Chondrocyte (in vitro differentiated cells): ENCODE results near the gene SLC35E2B. TPM values are rescaled to one million over a fixed set of nuclear protein-coding genes. Genes with fewer than 3 reads are reported as not detected.

Experiments
- DNase-seq: peaks from one replicate; pipeline ENCODE4 v3.0.0; 2021; ENCODE audit warnings: mixed read lengths, low spot score
- H3K27ac Mint-ChIP-seq: one replicate; pipeline ENCODE4 v1.8.0; 2021; ENCODE audit warnings: mild to moderate bottlenecking, moderate library complexity, mixed read lengths; ENCODE audit not compliant: unreplicated experiment
- H3K27me3 Mint-ChIP-seq: 2 replicates; pipeline ENCODE4 v1.8.0; 2021; ENCODE audit warnings: low read depth, mixed read lengths
- H3K36me3 Mint-ChIP-seq: 2 replicates; pipeline ENCODE4 v1.8.0; 2021; ENCODE audit warnings: low read depth, mixed read lengths
- H3K4me1 Mint-ChIP-seq: 2 replicates; pipeline ENCODE4 v1.8.0; 2021; ENCODE audit warnings: low read depth, mild to moderate bottlenecking, mixed read lengths
- H3K4me3 Mint-ChIP-seq: one replicate; pipeline ENCODE4 v1.8.0; 2021; ENCODE audit warnings: mild to moderate bottlenecking, moderate library complexity, mixed read lengths; ENCODE audit not compliant: unreplicated experiment
- H3K9me3 Mint-ChIP-seq: 2 replicates; pipeline ENCODE4 v1.8.0; 2021; ENCODE audit warnings: low read depth, mixed read lengths
- total RNA-seq: library from RNA; stranded (reverse); gene quantifications from 3 replicates; pipeline ENCODE4 v1.2.1, GENCODE V29; 2021
- TF ChIP-seq, protein P1 (sequence below): fragments of 200-600 bp; sonication (generic); IDR thresholded peaks from 2 replicates; pipeline ENCODE4 v1.5.0; 2021; ENCODE audit warnings: antibody characterized with exemption, mild to moderate bottlenecking, moderate library complexity

Gene SLC35E2B
- total RNA-seq, 1 donor from 2014 or later: 51.6 TPM

DNA sequence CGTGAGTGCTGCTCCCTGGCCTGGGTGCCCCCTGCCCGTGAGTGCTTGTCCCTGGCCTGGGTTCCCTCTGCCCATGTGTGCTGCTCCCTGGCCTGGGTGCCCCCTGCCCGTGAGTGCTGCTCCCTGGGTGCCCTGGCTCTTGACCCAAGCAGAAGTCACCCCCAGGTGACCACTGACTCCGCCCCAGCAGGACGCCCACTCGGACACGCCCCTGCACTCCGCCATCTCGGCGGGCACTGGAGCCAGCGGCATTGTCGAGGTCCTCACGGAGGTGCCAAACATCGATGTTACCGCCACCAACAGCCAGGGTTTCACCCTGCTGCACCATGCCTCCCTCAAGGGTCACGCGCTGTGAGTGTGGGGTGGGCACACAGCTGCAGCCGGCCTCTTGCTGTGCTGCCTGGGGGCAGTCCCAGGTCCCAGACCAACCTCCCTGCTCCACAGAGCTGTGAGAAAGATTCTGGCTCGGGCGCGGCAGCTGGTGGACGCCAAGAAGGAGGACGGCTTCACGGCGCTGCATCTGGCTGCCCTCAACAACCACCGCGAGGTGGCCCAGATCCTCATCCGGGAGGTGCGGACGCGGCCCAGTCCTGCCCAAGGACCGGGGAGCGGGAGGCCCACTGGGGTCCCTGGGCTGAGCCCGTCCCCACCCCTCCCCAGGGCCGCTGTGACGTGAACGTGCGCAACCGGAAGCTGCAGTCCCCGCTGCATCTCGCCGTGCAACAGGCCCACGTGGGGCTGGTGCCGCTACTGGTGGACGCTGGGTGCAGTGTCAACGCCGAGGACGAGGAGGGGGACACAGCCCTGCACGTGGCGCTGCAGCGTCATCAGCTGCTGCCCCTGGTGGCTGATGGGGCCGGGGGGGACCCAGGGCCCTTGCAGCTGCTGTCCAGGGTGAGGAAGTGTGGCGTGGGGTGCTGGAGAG, 64.5 kb downstream of the SLC35E2B start:
- no peaks in the 10 kb centered on the region for H3K4me1 Mint-ChIP-seq
- H3K36me3 Mint-ChIP-seq: no peaks in the 10 kb centered on the region
- H3K4me3 Mint-ChIP-seq: no peak overlapping the region
- TF ChIP-seq, protein P1, sequence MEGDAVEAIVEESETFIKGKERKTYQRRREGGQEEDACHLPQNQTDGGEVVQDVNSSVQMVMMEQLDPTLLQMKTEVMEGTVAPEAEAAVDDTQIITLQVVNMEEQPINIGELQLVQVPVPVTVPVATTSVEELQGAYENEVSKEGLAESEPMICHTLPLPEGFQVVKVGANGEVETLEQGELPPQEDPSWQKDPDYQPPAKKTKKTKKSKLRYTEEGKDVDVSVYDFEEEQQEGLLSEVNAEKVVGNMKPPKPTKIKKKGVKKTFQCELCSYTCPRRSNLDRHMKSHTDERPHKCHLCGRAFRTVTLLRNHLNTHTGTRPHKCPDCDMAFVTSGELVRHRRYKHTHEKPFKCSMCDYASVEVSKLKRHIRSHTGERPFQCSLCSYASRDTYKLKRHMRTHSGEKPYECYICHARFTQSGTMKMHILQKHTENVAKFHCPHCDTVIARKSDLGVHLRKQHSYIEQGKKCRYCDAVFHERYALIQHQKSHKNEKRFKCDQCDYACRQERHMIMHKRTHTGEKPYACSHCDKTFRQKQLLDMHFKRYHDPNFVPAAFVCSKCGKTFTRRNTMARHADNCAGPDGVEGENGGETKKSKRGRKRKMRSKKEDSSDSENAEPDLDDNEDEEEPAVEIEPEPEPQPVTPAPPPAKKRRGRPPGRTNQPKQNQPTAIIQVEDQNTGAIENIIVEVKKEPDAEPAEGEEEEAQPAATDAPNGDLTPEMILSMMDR: no peak
- H3K27me3 Mint-ChIP-seq: no peaks in the 10 kb centered on the region
- peak; percentile 92 for DNase-seq
- H3K27ac Mint-ChIP-seq: no peak overlapping the region
- no peaks in the 10 kb centered on the region for H3K9me3 Mint-ChIP-seq

DNA sequence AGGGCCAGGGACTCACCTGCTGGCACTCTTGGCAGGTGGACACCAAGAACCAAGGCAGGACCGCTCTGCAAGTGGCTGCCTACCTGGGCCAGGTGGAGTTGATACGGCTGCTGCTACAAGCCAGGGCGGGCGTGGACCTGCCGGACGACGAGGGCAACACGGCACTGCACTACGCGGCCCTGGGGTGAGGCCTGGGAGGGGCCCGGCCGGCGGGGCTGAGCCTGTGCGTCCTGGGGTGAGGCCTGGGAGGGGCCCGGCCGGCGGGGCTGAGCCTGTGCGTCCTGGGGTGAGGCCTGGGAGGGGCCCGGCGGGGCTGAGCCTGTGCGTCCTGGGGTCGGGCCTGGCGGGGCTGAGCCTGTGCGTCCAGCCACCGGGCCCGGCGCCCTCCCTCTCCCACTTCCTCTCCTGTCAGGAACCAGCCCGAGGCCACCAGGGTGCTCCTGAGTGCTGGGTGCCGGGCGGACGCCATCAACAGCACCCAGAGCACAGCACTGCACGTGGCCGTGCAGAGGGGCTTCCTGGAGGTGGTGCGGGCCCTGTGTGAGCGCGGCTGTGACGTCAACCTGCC, 65.2 kb downstream of the SLC35E2B start:
- TF ChIP-seq, protein P1: no peak
- Mint-ChIP-seq H3K9me3 (no peaks in the 10 kb centered on the region), H3K27ac (no peak overlapping the region), H3K4me3 (no peak overlapping the region), H3K36me3 (no peaks in the 10 kb centered on the region), H3K4me1 (no peaks in the 10 kb centered on the region), H3K27me3 (no peaks in the 10 kb centered on the region)
- DNase-seq: no peak

DNA sequence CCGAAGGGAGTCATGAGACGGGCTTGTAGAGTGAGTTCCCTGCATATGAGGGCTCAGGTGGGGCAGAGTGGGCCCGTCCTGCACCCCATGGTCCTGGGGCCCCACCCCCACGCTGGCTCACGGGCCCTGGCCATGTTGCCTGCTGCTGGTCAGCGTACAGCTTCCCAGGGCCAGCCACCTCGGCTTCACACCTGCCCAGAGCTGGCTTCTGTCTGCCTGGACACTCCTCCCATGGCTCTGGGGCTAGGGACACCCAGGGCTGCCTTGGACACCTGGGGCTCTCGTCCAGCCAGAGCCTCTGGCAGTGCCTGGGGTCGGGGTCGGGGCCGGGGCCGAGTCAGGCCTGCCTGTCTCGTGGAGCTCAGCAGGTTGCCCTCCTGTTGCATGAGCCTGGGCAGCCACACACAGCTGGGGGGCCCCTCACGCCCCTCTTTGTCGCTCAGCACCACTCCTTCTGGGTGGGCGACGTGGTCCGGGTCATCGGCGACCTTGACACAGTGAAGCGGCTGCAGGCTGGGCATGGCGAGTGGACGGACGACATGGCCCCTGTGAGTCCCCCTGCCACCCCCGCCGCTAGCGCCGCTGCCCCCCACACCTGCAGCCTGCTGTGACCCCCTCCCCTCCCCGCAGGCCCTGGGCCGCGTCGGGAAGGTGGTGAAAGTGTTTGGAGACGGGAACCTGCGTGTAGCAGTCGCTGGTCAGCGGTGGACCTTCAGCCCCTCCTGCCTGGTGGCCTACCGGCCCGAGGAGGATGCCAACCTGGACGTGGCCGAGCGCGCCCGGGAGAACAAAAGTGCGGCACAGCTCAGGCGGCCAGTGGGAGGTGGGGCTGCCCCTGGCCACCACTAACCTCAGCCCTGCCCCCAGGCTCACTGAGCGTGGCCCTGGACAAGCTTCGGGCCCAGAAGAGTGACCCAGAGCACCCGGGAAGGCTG, 66.1 kb downstream of the SLC35E2B start:
- H3K9me3 Mint-ChIP-seq: no peaks in the 10 kb centered on the region
- no peaks in the 10 kb centered on the region for H3K36me3 Mint-ChIP-seq
- DNase-seq: peak; percentile 91
- TF ChIP-seq, protein P1: no peak
- H3K27ac Mint-ChIP-seq: no peak overlapping the region
- no peaks in the 10 kb centered on the region for H3K27me3 Mint-ChIP-seq
- H3K4me1 Mint-ChIP-seq: peaks cover 2% of the 10 kb centered on the region
- H3K4me3 Mint-ChIP-seq: no peak overlapping the region

DNA sequence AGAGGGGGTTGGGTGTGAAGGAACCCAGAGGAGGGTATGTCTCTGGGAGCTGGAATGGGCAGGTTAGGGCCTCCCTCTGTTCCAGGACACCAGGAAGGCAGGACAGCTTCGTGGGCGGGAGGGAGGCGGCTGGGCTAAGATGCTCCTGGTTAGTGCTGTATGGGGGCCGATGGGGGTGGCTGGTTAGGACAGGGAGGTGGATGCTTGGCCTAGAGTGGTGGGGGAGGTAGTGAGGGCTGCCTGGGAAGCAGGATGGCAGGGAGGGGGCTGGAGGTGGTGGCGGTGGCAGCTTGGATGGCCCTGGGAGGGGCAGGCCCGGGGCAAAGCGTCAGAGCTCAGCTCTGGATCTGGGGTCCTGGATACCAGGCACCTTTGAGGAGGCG, 66.8 kb downstream of the SLC35E2B start:
- no peaks in the 10 kb centered on the region for H3K36me3 Mint-ChIP-seq
- TF ChIP-seq, protein P1: no peak
- peaks cover 2% of the 10 kb centered on the region for H3K4me1 Mint-ChIP-seq
- H3K9me3 Mint-ChIP-seq: no peaks in the 10 kb centered on the region
- H3K27me3 Mint-ChIP-seq: no peaks in the 10 kb centered on the region
- no peak for DNase-seq
- no peak overlapping the region for H3K27ac Mint-ChIP-seq
- no peak overlapping the region for H3K4me3 Mint-ChIP-seq

DNA sequence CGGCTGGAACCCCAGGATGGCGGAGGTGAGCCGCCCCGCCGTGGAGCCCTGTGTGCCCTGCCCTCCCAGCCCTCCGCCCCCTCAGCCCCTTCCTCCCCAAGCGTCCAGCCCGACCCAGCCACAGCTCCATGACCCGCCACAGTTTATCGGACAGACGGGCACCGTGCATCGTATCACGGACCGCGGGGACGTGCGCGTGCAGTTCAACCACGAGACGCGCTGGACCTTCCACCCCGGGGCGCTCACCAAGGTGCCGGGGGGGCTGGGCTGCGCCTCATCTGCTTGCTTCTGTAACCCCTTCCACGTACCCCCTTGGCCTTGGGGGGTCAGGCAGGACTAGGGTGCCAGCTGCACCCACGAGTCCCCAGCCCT, 67.2 kb downstream of the SLC35E2B start:
- Mint-ChIP-seq H3K27ac (no peak overlapping the region), H3K4me3 (no peak overlapping the region), H3K9me3 (no peaks in the 10 kb centered on the region), H3K4me1 (peaks cover 2% of the 10 kb centered on the region), H3K36me3 (no peaks in the 10 kb centered on the region), H3K27me3 (no peaks in the 10 kb centered on the region)
- TF ChIP-seq, protein P1: no peak
- DNase-seq: peak; percentile 92
